K562 (cell line): ENCODE measurements around the gene MAP3K14.

ENCODE experiments used
- ATF1 ChIP-seq, 2 experiments: fragments of 450-650 bp in 1 of 2; IDR thresholded peaks; 2 replicates each; pipeline ENCODE4 v1.6.1; 2016; ENCODE audit warnings: missing compliant biosample characterization in 1 of 2, missing genetic modification characterization in 1 of 2
- RAD21 ChIP-seq, 2 experiments: fragments of 250-450 bp in 1 of 2; fragments of 450-650 bp in 1 of 2; sonication (Bioruptor Pico) in 1 of 2; formaldehyde crosslinking in 1 of 2; IDR thresholded peaks in 1 of 2; conservative IDR thresholded peaks in 1 of 2; 2 replicates each; pipeline versions ENCODE4 v1.4.0 to v1.8.0; 2020 to 2022; ENCODE audit warnings: mild to moderate bottlenecking in 2 of 2, moderate library complexity in 1 of 2
- SMAD3 ChIP-seq: fragments of 450-650 bp; formaldehyde crosslinking; conservative IDR thresholded peaks from 2 replicates; pipeline ENCODE4 v1.4.0; 2020; ENCODE audit warnings: mild to moderate bottlenecking
- ZC3H11A ChIP-seq: IDR thresholded peaks from 2 replicates; pipeline ENCODE4 v1.6.1; 2012; ENCODE audit warnings: low read depth, low read length, improper control_type of control experiment
- TF ChIP-seq, protein P1 (sequence below): fragments of 450-650 bp; IDR thresholded peaks from 2 replicates; pipeline ENCODE4 v1.6.1; 2017; ENCODE audit warnings: mild to moderate bottlenecking, moderate library complexity

DNA sequence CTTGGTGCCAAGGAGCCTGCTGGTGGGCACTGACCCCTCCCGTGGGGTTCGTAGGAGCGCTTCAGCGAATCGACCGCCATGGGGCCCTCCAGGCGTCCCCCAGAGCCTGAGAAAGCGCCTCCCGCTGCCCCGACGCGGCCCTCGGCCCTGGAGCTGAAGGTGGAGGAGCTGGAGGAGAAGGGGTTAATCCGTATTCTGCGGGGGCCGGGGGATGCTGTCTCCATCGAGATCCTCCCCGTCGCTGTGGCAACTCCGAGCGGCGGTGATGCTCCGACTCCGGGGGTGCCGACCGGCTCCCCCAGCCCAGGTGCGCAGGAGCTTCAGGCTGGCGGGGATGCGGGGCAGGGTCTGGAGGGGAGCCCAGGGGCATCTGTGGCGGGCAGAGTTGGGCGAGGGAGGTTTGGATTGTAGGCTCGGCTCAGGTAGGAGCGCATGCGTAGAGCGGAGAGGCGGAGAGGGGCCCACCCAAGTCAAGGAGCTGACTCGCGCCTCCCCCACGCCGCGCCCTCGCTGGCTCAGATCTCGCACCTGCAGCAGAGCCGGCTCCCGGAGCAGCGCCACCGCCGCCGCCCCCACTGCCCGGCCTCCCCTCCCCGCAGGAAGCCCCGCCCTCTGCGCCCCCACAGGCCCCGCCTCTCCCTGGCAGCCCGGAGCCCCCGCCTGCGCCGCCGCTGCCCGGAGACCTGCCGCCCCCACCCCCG is 75.3 kb downstream of the MAP3K14 start:
- TF ChIP-seq, protein P1, sequence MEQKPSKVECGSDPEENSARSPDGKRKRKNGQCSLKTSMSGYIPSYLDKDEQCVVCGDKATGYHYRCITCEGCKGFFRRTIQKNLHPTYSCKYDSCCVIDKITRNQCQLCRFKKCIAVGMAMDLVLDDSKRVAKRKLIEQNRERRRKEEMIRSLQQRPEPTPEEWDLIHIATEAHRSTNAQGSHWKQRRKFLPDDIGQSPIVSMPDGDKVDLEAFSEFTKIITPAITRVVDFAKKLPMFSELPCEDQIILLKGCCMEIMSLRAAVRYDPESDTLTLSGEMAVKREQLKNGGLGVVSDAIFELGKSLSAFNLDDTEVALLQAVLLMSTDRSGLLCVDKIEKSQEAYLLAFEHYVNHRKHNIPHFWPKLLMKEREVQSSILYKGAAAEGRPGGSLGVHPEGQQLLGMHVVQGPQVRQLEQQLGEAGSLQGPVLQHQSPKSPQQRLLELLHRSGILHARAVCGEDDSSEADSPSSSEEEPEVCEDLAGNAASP = no peak
- TF ChIP-seq ATF1 (CRISPR knock-in tag; IDR thresholded peaks at IDR 0.05) (no peak), ATF1 (tag; IDR thresholded peaks at IDR 0.05) (no peak), SMAD3 (CRISPR knock-in tag) (no peak), RAD21 (CRISPR knock-in tag; conservative IDR thresholded peaks at IDR 0.05 in 1 of 2, IDR thresholded peaks at IDR 0.05 in 1 of 2) (no peak), ZC3H11A (no peak)
